Measurements from ENCODE around the gene INF2.
A peak's percentile ranks its signal among the peaks of the same experiment; 100 is the strongest.

INF2 gene

GRCh38 chr14:104678901-104679705 lies 10.3 kb upstream of the INF2 start:
- no peak for DNase-seq (ENCODE audit: low read depth)
- no peak overlapping the region for H3K4me3 ChIP-seq (ENCODE audit: control insufficient read depth, low read depth, low read length)
- TF ChIP-seq CTCF (conservative IDR thresholded peaks at IDR 0.05; ENCODE audit: control insufficient read depth, insufficient read depth, low read depth, low read length): no peak

GRCh38 chr14:104680056-104680805 lies 9.2 kb upstream of the INF2 start:
- TF ChIP-seq CTCF (conservative IDR thresholded peaks at IDR 0.05; ENCODE audit: control insufficient read depth, insufficient read depth, low read depth, low read length): no peak
- H3K4me3 ChIP-seq (ENCODE audit: control insufficient read depth, low read depth, low read length): peak overlapping the region; percentile 4
- DNase-seq (ENCODE audit: low read depth): peak; percentile 84

GRCh38 chr14:104680806-104681688 lies 8.4 kb upstream of the INF2 start:
- DNase-seq (ENCODE audit: low read depth): peak; percentile 88
- peak overlapping the region; percentile 4 for H3K4me3 ChIP-seq (ENCODE audit: control insufficient read depth, low read depth, low read length)
- no peak for TF ChIP-seq CTCF (conservative IDR thresholded peaks at IDR 0.05; ENCODE audit: control insufficient read depth, insufficient read depth, low read depth, low read length)

DNA sequence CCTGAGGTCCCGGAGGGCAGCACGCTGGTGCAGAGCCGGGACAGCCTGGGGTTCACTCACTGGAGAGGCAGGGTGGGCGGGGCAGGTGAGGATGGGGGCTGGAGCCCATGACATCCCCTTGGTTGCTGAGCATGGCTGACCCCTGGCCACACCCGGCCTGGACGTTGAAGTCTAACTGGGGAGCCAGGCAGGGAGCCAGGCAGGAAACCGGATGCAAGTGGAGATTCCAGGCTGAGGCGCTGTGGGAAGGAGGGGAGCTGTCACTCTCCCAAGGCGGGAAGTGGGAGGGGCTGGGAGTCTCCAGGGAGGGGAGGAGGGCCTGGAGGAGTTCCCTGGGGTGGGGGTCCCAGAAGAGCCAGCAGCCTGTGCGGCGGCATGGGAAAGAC lies 7.7 kb upstream of the INF2 start:
- peak; percentile 83 for DNase-seq (ENCODE audit: low read depth)
- H3K4me3 ChIP-seq (ENCODE audit: control insufficient read depth, low read depth, low read length): peak overlapping the region; percentile 29
- no peak for TF ChIP-seq CTCF (conservative IDR thresholded peaks at IDR 0.05; ENCODE audit: control insufficient read depth, insufficient read depth, low read depth, low read length)

DNA sequence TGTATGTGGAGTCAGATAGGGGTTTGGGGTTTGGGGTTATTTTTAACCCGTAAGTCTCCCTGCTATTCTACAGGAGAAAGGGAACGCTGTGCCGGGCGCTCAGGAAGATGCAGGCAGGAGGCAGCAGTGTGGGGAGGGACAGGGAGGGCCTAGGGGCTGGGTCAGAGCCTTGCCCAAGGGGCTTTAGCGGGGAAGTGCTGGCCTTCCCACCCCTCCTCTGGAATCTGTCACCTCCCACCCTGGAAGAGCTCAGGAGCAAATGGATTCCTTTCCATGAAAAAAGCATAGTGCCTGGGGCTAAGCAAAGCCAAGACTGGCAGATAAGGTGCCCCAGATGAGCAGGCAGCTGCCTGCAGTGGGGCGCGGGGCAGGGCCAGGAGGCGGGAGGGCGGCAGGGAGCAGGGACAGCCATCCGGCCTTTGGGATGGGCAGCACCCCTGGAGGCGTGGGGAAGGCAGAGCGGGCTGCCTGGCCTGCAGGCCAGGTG lies 7.3 kb upstream of the INF2 start:
- peak overlapping the region; percentile 29 for H3K4me3 ChIP-seq (ENCODE audit: control insufficient read depth, low read depth, low read length)

More for the DNA sequence above, 7.3 kb upstream of the INF2 start:
- TF ChIP-seq CTCF (conservative IDR thresholded peaks at IDR 0.05; ENCODE audit: control insufficient read depth, insufficient read depth, low read depth, low read length): no peak
- DNase-seq (ENCODE audit: low read depth): no peak

Measured in fibroblast of mammary gland (primary cell).